Measurements from ENCODE around the gene SRPK2. TPM values are rescaled to one million over a fixed set of nuclear protein-coding genes. Genes with fewer than 3 reads are reported as not detected.
A peak's percentile ranks its signal among the peaks of the same experiment; 100 is the strongest.

Gene SRPK2
- total RNA-seq, 1 experiment from 2014 or later: 54.4 TPM

DNA sequence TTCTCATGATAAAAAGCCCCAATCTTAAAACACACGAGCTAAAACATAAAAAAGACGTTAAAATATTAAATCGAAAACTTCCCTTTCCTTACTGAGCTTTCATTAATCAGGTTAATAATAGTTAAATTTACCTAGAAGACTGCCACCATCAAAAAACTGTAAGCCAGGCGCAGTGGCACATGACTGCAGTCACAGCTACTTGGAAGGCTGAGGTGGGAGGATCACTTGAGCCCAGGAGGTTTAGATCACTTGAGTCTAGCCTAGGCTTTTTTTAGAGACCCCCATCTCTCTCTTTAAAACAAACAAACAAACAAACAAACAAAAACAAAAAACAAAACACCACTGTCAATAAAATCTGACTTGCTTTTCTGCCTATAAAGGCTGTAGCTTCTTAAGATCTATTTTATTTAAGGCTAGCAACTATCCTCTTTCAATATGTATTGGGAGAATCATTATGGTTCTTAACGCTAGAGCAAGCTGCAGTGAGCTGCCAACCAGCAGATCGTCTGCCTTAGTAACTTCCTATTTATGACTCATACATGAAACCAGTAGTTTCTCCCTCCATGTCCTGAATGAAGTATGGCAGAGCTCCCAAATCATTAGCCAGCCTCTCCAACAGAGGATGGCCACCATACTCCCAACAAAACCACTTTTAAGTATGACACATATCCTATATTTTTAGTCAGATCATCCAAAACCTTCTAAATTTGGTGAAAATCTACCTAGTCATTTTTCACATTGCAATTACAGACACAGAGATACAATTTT, 163.7 kb downstream of the SRPK2 start:
- TSS peak; percentile 72 for BruUV-seq (replicated peaks)

DNA sequence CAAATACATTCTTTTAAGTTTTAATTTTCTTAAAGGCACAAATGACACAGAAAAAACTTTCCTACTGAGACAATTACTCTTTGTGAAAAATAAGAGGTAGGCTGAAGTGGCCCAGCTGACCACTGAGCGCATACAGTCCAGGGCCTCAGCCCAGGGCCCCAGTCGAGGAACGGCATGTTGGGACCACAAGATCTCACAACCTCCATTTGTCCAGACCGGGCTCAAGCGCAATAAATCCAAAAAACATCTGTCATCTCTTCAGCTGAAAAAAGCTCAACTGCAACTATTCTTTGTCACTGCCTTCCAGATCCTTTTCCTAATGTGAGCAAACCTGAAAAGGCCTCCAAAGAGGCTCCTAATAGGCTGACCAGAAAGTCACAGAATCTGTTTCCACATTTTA, 165.8 kb downstream of the SRPK2 start:
- no TSS peak for BruUV-seq (replicated peaks)
- TF ChIP-seq, protein P1, sequence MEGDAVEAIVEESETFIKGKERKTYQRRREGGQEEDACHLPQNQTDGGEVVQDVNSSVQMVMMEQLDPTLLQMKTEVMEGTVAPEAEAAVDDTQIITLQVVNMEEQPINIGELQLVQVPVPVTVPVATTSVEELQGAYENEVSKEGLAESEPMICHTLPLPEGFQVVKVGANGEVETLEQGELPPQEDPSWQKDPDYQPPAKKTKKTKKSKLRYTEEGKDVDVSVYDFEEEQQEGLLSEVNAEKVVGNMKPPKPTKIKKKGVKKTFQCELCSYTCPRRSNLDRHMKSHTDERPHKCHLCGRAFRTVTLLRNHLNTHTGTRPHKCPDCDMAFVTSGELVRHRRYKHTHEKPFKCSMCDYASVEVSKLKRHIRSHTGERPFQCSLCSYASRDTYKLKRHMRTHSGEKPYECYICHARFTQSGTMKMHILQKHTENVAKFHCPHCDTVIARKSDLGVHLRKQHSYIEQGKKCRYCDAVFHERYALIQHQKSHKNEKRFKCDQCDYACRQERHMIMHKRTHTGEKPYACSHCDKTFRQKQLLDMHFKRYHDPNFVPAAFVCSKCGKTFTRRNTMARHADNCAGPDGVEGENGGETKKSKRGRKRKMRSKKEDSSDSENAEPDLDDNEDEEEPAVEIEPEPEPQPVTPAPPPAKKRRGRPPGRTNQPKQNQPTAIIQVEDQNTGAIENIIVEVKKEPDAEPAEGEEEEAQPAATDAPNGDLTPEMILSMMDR (IDR thresholded peaks at IDR 0.05; ENCODE audit: unreplicated experiment): no peak

More for the DNA sequence above, 163.7 kb downstream of the SRPK2 start:
- DNase-seq (ENCODE audit: unreplicated experiment): peak; percentile 91
- peaks cover 31% of the 10 kb centered on the region for H3K4me1 Mint-ChIP-seq (ENCODE audit: insufficient read depth, unreplicated experiment)
- CTCF ChIA-PET: interaction anchor here (0.6 to 0.7 kb wide), 4 partner anchors 7 to 161 kb away, joined by 3 to 4 read pairs (median 3); no protein-coding TSS in a partner anchor
- H3K27me3 Mint-ChIP-seq (ENCODE audit: insufficient read depth, unreplicated experiment): no peaks in the 10 kb centered on the region
- peak overlapping the region; percentile 95 for H3K27ac Mint-ChIP-seq (ENCODE audit: low read depth, unreplicated experiment)
- peak overlapping the region; percentile 65 for H3K4me3 Mint-ChIP-seq (ENCODE audit: unreplicated experiment)
- no peaks in the 10 kb centered on the region for H3K36me3 Mint-ChIP-seq (ENCODE audit: insufficient read depth, unreplicated experiment)
- no peaks in the 10 kb centered on the region for H3K9me3 Mint-ChIP-seq (ENCODE audit: unreplicated experiment)
- intact Hi-C loops (cut with micrococcal nuclease): loop anchor here (5.0 kb wide), 1 partner anchor 42 kb away; no protein-coding TSS in a partner anchor
- TF ChIP-seq, protein P1 (IDR thresholded peaks at IDR 0.05; ENCODE audit: unreplicated experiment): no peak
- POLR2A ChIA-PET: interaction anchor here (0.6 to 2.9 kb wide), 10 partner anchors 13 to 291 kb away, joined by 3 to 23 read pairs (median 4); no protein-coding TSS in a partner anchor

DNA sequence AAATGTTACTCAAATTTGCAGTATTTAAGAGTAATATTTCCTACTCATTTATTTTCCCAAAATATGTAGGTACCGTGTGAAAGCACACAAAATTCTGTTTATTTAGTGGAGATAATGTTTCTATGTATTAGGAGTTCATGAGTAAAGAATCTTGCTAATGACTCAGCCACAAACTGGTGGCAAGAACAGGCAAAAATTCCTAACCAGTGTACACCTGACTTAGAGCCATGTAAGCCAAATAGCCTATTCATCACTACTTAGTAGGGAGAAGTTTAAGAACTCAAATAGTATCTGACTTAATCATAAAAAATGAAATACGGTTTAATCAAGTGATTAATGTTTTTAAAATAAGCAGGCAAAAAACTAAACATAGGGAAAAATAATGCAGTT, 169.0 kb downstream of the SRPK2 start:
- H3K4me3 Mint-ChIP-seq (ENCODE audit: unreplicated experiment): peak overlapping the region; percentile 50
- intact Hi-C loops (cut with micrococcal nuclease): loop anchor here (2.0 kb wide), 1 partner anchor 69 kb away; no protein-coding TSS in a partner anchor
- ChIA-PET CTCF (interaction anchor here (0.5 to 1.0 kb wide), 5 partner anchors 16 to 67 kb away, joined by 3 to 4 read pairs (median 3); no protein-coding TSS in a partner anchor), POLR2A (interaction anchor here (0.9 to 4.7 kb wide), 10 partner anchors 10 to 168 kb away, joined by 3 to 45 read pairs (median 5); partner anchors contain the start of gene SRPK2)
- H3K4me1 Mint-ChIP-seq (ENCODE audit: insufficient read depth, unreplicated experiment): peaks cover 51% of the 10 kb centered on the region
- TF ChIP-seq, protein P1 (IDR thresholded peaks at IDR 0.05; ENCODE audit: unreplicated experiment): no peak
- H3K9me3 Mint-ChIP-seq (ENCODE audit: unreplicated experiment): no peaks in the 10 kb centered on the region
- DNase-seq (ENCODE audit: unreplicated experiment): peak; percentile 71
- no peaks in the 10 kb centered on the region for H3K36me3 Mint-ChIP-seq (ENCODE audit: insufficient read depth, unreplicated experiment)
- peak overlapping the region; percentile 65 for H3K27ac Mint-ChIP-seq (ENCODE audit: low read depth, unreplicated experiment)
- TSS peak; percentile 84 for BruUV-seq (replicated peaks)
- H3K27me3 Mint-ChIP-seq (ENCODE audit: insufficient read depth, unreplicated experiment): no peaks in the 10 kb centered on the region

More for the DNA sequence above, 165.8 kb downstream of the SRPK2 start:
- no peak for DNase-seq (ENCODE audit: unreplicated experiment)
- H3K4me1 Mint-ChIP-seq (ENCODE audit: insufficient read depth, unreplicated experiment): peaks cover 40% of the 10 kb centered on the region
- intact Hi-C loops (cut with micrococcal nuclease): no loop called here
- no peaks in the 10 kb centered on the region for H3K9me3 Mint-ChIP-seq (ENCODE audit: unreplicated experiment)
- no peak overlapping the region for H3K4me3 Mint-ChIP-seq (ENCODE audit: unreplicated experiment)
- H3K36me3 Mint-ChIP-seq (ENCODE audit: insufficient read depth, unreplicated experiment): no peaks in the 10 kb centered on the region
- ChIA-PET POLR2A (interaction anchor here (1.4 kb wide), 1 partner anchor 53 kb away, joined by 3 read pairs; no protein-coding TSS in a partner anchor), CTCF (no interaction called here)
- no peaks in the 10 kb centered on the region for H3K27me3 Mint-ChIP-seq (ENCODE audit: insufficient read depth, unreplicated experiment)
- H3K27ac Mint-ChIP-seq (ENCODE audit: low read depth, unreplicated experiment): no peak overlapping the region

Data from MCF 10A (cell line).